H1 (cell line): ENCODE measurements around the gene SMOC2. TPM values are rescaled to one million over a fixed set of nuclear protein-coding genes. Genes with fewer than 3 reads are reported as not detected.

Experiments
- CTCF ChIA-PET: fragments of 300-600 bp; sonication (Branson Sonifier 250); formaldehyde crosslinking; loops from one replicate; lab custom pipeline; 2021; ENCODE audit not compliant: partially characterized antibody; lab: Charles Lee
- POLR2A ChIA-PET: fragments of 300-600 bp; sonication (Branson Sonifier 250); formaldehyde crosslinking; loops from one replicate; lab custom pipeline; 2021; ENCODE audit warnings: inconsistent platforms; ENCODE audit not compliant: partially characterized antibody; lab: Charles Lee
- DNase-seq, 2 experiments: peaks; one replicate each; pipeline versions ENCODE4 v3.0.0 to v3.0.0-alpha.2; 2010 to 2022; ENCODE audit warnings: low spot score in 2 of 2, low read depth in 1 of 2, mixed read lengths in 1 of 2
- FAIRE-seq: peaks from 2 replicates; lab custom pipeline; 2011; peaks lifted over from hg19 to GRCh38; lab: Jason Lieb, UNC
- H2AFZ ChIP-seq: 2 replicates; pipeline ENCODE4 v1.8.1; 2012; ENCODE audit warnings: low read length, inconsistent platforms
- H2AK5ac ChIP-seq: 2 replicates; pipeline ENCODE4 v1.6.1; 2013; ENCODE audit warnings: low read depth, low read length
- H2BK120ac ChIP-seq: replicated peaks from 2 replicates; pipeline ENCODE3; 2013; ENCODE audit warnings: low read depth, low read length, inconsistent platforms
- H2BK12ac ChIP-seq: 2 replicates; pipeline ENCODE4 v1.6.1; 2013; ENCODE audit warnings: low read depth, low read length
- H2BK15ac ChIP-seq: 2 replicates; pipeline ENCODE4 v1.6.1; 2013; ENCODE audit warnings: low read length
- H2BK20ac ChIP-seq: 2 replicates; pipeline ENCODE4 v1.6.1; 2013; ENCODE audit warnings: low read length
- H2BK5ac ChIP-seq: 2 replicates; pipeline ENCODE4 v1.6.1; 2013; ENCODE audit warnings: low read depth, low read length
- H3K14ac ChIP-seq: 2 replicates; pipeline ENCODE4 v1.6.1; 2013; ENCODE audit warnings: inconsistent platforms; ENCODE audit not compliant: insufficient read length
- H3K18ac ChIP-seq: 2 replicates; pipeline ENCODE4 v1.6.1; 2013; ENCODE audit warnings: low read length; ENCODE audit errors: extremely low read depth
- H3K23ac ChIP-seq: 2 replicates; pipeline ENCODE4 v1.6.1; 2013; ENCODE audit warnings: inconsistent platforms; ENCODE audit not compliant: insufficient read length
- H3K23me2 ChIP-seq: 2 replicates; pipeline ENCODE4 v1.6.1; 2013; ENCODE audit warnings: low read depth, low read length
- H3K27ac ChIP-seq: 2 replicates; pipeline ENCODE4 v1.6.1; 2011; ENCODE audit warnings: low read depth, low read length, inconsistent platforms
- H3K27me3 ChIP-seq, 4 experiments: replicated peaks in 1 of 4; 1 replicate in 1 of 4; 2 replicates in 3 of 4; pipeline versions ENCODE4 v1.6.1 to v1.8.1; 2011 to 2013; ENCODE audit warnings: low read length in 3 of 4, mild to moderate bottlenecking in 3 of 4, inconsistent platforms in 2 of 4, mixed read lengths in 2 of 4, moderate library complexity in 1 of 4; ENCODE audit not compliant: control insufficient read depth in 3 of 4, insufficient read depth in 3 of 4; ENCODE audit errors: extremely low read depth in 1 of 4
- H3K36me3 ChIP-seq, 4 experiments: 2 replicates each; pipeline versions ENCODE4 v1.6.1 to v1.8.1; 2011 to 2013; ENCODE audit warnings: mild to moderate bottlenecking in 4 of 4, low read length in 3 of 4, moderate library complexity in 2 of 4, control low read depth in 1 of 4, inconsistent platforms in 1 of 4; ENCODE audit not compliant: insufficient read depth in 4 of 4, control insufficient read depth in 2 of 4
- H3K4ac ChIP-seq: replicated peaks from 2 replicates; pipeline ENCODE3; 2013; ENCODE audit warnings: low read length, low read depth, mixed read lengths, inconsistent platforms; ENCODE audit not compliant: insufficient read length
- H3K4me1 ChIP-seq, 4 experiments: replicated peaks in 1 of 4; 1 replicate in 1 of 4; 2 replicates in 3 of 4; pipeline versions ENCODE4 v1.6.1 to v1.8.1; 2011 to 2013; ENCODE audit warnings: low read length in 3 of 4, inconsistent platforms in 2 of 4, mixed read lengths in 1 of 4; ENCODE audit not compliant: insufficient read depth in 4 of 4, control insufficient read depth in 3 of 4
- H3K4me2 ChIP-seq, 2 experiments: 2 replicates each; pipeline versions ENCODE4 v1.6.1 to v1.8.1; 2011 to 2013; ENCODE audit warnings: low read depth in 2 of 2, low read length in 2 of 2, control low read depth in 1 of 2, inconsistent platforms in 1 of 2, mild to moderate bottlenecking in 1 of 2; ENCODE audit not compliant: insufficient read depth in 1 of 2
- H3K4me3 ChIP-seq, 4 experiments: fragments of 200-600, 300-600 bp in 1 of 4; sonication (generic), shearing (Covaris generic), sonication (Bioruptor Twin) in 1 of 4; 2 replicates each; pipeline versions ENCODE4 v1.5.1 to v1.8.1; 2011 to 2016; ENCODE audit warnings: low read length in 4 of 4, low read depth in 3 of 4, control low read depth in 2 of 4, inconsistent platforms in 2 of 4, mild to moderate bottlenecking in 2 of 4, mixed read lengths in 1 of 4, moderate library complexity in 1 of 4; ENCODE audit not compliant: insufficient read depth in 2 of 4; ENCODE audit errors: extremely low read depth in 1 of 4
- H3K56ac ChIP-seq: replicated peaks from 2 replicates; pipeline ENCODE3; 2013; ENCODE audit warnings: low read depth, mild to moderate bottlenecking, mixed read lengths, low read length, inconsistent platforms; ENCODE audit not compliant: insufficient read length
- H3K79me1 ChIP-seq: 2 replicates; pipeline ENCODE4 v1.6.1; 2013; ENCODE audit warnings: low read depth, low read length, control low read depth
- H3K79me2 ChIP-seq, 2 experiments: 2 replicates each; pipeline versions ENCODE4 v1.6.1 to v1.8.1; 2012 to 2013; ENCODE audit warnings: low read length in 2 of 2, mild to moderate bottlenecking in 2 of 2, inconsistent platforms in 1 of 2; ENCODE audit not compliant: insufficient read depth in 2 of 2, control insufficient read depth in 1 of 2
- H3K9ac ChIP-seq, 4 experiments: replicated peaks in 1 of 4; 1 replicate in 1 of 4; 2 replicates in 3 of 4; pipeline versions ENCODE4 v1.6.1 to v1.8.1; 2011 to 2013; ENCODE audit warnings: low read depth in 3 of 4, low read length in 3 of 4, control low read depth in 2 of 4, mild to moderate bottlenecking in 2 of 4, moderate library complexity in 2 of 4, inconsistent platforms in 1 of 4; ENCODE audit errors: extremely low read depth in 1 of 4
- H3K9me3 ChIP-seq, 2 experiments: 2 replicates each; pipeline versions ENCODE4 v1.6.1 to v1.8.1; 2012 to 2013; ENCODE audit warnings: mild to moderate bottlenecking in 2 of 2, moderate library complexity in 2 of 2, control low read depth in 1 of 2, inconsistent platforms in 1 of 2, low read depth in 1 of 2, low read length in 1 of 2, mixed read lengths in 1 of 2; ENCODE audit not compliant: insufficient read depth in 2 of 2
- H4K20me1 ChIP-seq, 2 experiments: replicated peaks in 1 of 2; 2 replicates each; pipeline versions ENCODE3 to v1.8.1; 2011 to 2013; ENCODE audit warnings: inconsistent platforms in 2 of 2, low read length in 2 of 2, mild to moderate bottlenecking in 1 of 2; ENCODE audit not compliant: insufficient read depth in 2 of 2, control insufficient read depth in 1 of 2
- H4K5ac ChIP-seq: 2 replicates; pipeline ENCODE4 v1.6.1; 2013; ENCODE audit warnings: low read length, low read depth, mixed read lengths, inconsistent platforms; ENCODE audit not compliant: insufficient read length
- H4K8ac ChIP-seq: 2 replicates; pipeline ENCODE4 v1.8.0; 2013; ENCODE audit warnings: mild to moderate bottlenecking, moderate library complexity, low read length, inconsistent platforms; ENCODE audit not compliant: insufficient read depth; ENCODE audit errors: extremely low read depth
- H4K91ac ChIP-seq: replicated peaks from 2 replicates; pipeline ENCODE3; 2013; ENCODE audit warnings: low read length, mixed read lengths, inconsistent platforms; ENCODE audit not compliant: insufficient read length
- CREB1 ChIP-seq: IDR thresholded peaks from 2 replicates; pipeline ENCODE4 v1.6.1; 2012; ENCODE audit warnings: inconsistent platforms
- E2F6 ChIP-seq: IDR thresholded peaks from 2 replicates; pipeline ENCODE4 v1.6.1; 2012; ENCODE audit warnings: inconsistent platforms
- ZNF274 ChIP-seq: IDR thresholded peaks from 2 replicates; pipeline ENCODE4 v1.7.0; 2012; ENCODE audit warnings: low read length, borderline replicate concordance; ENCODE audit errors: extremely low read depth
- WGBS, 2 experiments: shearing (Covaris generic) in 1 of 2; methylation state at CpG; one replicate each; pipeline versions ENCODE4 v1.1.6 to v1.1.7; 2013 to 2015; ENCODE audit warnings: low lambda C conversion rate in 2 of 2, mixed read lengths in 2 of 2, inconsistent platforms in 1 of 2, low coverage in 1 of 2, missing lambda C conversion rate in 1 of 2; ENCODE audit not compliant: insufficient replicate concordance in 2 of 2, insufficient coverage in 1 of 2, insufficient read length in 1 of 2; ENCODE audit errors: extremely low coverage in 1 of 2, missing lambda C conversion rate in 1 of 2; 5-methylcytosine and 5-hydroxymethylcytosine counted together
- polyA plus RNA-seq, 7 experiments: library from polyadenylated mRNA; depleted of rRNA in 3 of 7; stranded (reverse) in 5 of 7; unstranded in 2 of 7; fragments of >200 nt in 5 of 7; fragments of 200-250 nt in 2 of 7; gene quantifications; 1 replicate in 5 of 7; 2 replicates in 1 of 7; 4 replicates in 1 of 7; pipeline versions ENCODE4 v1.2.1 to v1.2.3, GENCODE V29; 2011 to 2013; ENCODE audit warnings: missing spikeins in 2 of 7, mixed read lengths in 2 of 7
- total RNA-seq: library from RNA; stranded (reverse); fragmentation: NEBNext Ultra II Directional; extraction: Animal tissue kit (Norgen Biotek cat#: 25700); gene quantifications from 2 replicates; pipeline ENCODE4 v1.2.1, GENCODE V29; 2021

SMOC2 gene
- total and polyA plus RNA-seq, 2 of the 8 experiments (the other 6 are each of a cell fraction or from before 2014, with no cell fraction given), result 7.7 to 8.5 TPM

GRCh38 chr6:168623736-168624135, 182.8 kb downstream of the SMOC2 start:
- FAIRE-seq, result no peak
- TF ChIP-seq ZNF274 (no peak), CREB1 (no peak), E2F6 (no peak)
- Histone ChIP-seq H4K8ac (no peak overlapping the region; the same call in 1 of the 2 replicates), H3K27me3 (no peaks in the 10 kb centered on the region), H3K4me2 (no peak overlapping the region), H2AK5ac (no peak overlapping the region), H3K36me3 (no peaks in the 10 kb centered on the region), H3K18ac (no peak overlapping the region), H3K9ac (no peak overlapping the region), H2BK5ac (no peak overlapping the region), H3K4ac (no peak overlapping the region), H4K5ac (no peak overlapping the region), H3K4me3 (no peak overlapping the region), H4K91ac (no peak overlapping the region), H2BK20ac (no peak overlapping the region), H3K14ac (no peak overlapping the region), H4K20me1 (peaks cover 0 to 4% of the 10 kb centered on the region in 2 experiments), H2BK15ac (no peak overlapping the region), H3K56ac (no peak overlapping the region), H3K79me1 (no peaks in the 10 kb centered on the region), H3K9me3 (no peaks in the 10 kb centered on the region), H3K23me2 (peaks cover 4% of the 10 kb centered on the region), H2BK120ac (no peak overlapping the region), H2BK12ac (no peak overlapping the region), H3K4me1 (peaks cover 0 to 4% (median 0%) of the 10 kb centered on the region in 4 experiments; a peak in 2 of 7 replicates), H3K27ac (no peak overlapping the region), H3K79me2 (no peaks in the 10 kb centered on the region), H3K23ac (no peak overlapping the region), H2AFZ (no peak overlapping the region)
- whole genome bisulfite sequencing, 2 experiments, result 91% methylated on average over 13 of the region's 13 CpGs; no CpG with 5 or more reads in 1 of the 2 experiments
- ChIA-PET POLR2A (no interaction called here), CTCF (interaction anchor here (1.0 to 1.3 kb wide), 2 partner anchors 11 to 37 kb away, joined by 3 read pairs; no protein-coding TSS in a partner anchor)
- no peak for DNase-seq
